HepG2 (cell line): Measurements from ENCODE around the gene METTL1. TPM values are rescaled to one million over a fixed set of nuclear protein-coding genes. Genes with fewer than 3 reads are reported as not detected.
A peak's percentile ranks its signal among the peaks of the same experiment; 100 is the strongest.

Experiments used
- AGO1 ChIP-seq: fragments of 200-400 bp; formaldehyde crosslinking; IDR thresholded peaks from 2 replicates; pipeline ENCODE4 v1.6.1; 2017; ENCODE audit warnings: mild to moderate bottlenecking, low read depth, low read length, moderate library complexity; ENCODE audit not compliant: poor library complexity, severe bottlenecking
- AHDC1 ChIP-seq: sonication (generic); formaldehyde crosslinking; IDR thresholded peaks from 2 replicates; pipeline ENCODE4 v1.5.1; 2020; ENCODE audit warnings: mild to moderate bottlenecking, missing genetic modification reagents, borderline replicate concordance
- BHLHE40 ChIP-seq: IDR thresholded peaks from 2 replicates; pipeline ENCODE4 v1.6.1; 2011; ENCODE audit warnings: low read length, improper control_type of control experiment
- BRD4 ChIP-seq: sonication (generic); formaldehyde crosslinking; IDR thresholded peaks from 2 replicates; pipeline ENCODE4 v1.4.0; 2020; ENCODE audit warnings: missing genetic modification reagents
- EED ChIP-seq: sonication (generic); formaldehyde crosslinking; IDR thresholded peaks from 2 replicates; pipeline ENCODE4 v1.5.0; 2020; ENCODE audit warnings: mild to moderate bottlenecking, missing genetic modification reagents
- IKZF4 ChIP-seq: sonication (generic); formaldehyde crosslinking; IDR thresholded peaks from 2 replicates; pipeline ENCODE4 v1.5.1; 2020; ENCODE audit warnings: borderline replicate concordance, mild to moderate bottlenecking, low read depth, missing genetic modification reagents; ENCODE audit errors: not compliant biosample characterization
- PATZ1 ChIP-seq: sonication (generic); formaldehyde crosslinking; IDR thresholded peaks from 2 replicates; pipeline ENCODE4 v1.4.0; 2020; ENCODE audit warnings: missing genetic modification reagents
- PCBP2 ChIP-seq: fragments of 200-400 bp; formaldehyde crosslinking; optimal IDR thresholded peaks from 2 replicates; pipeline ENCODE3; 2018; ENCODE audit warnings: low read length, low read depth; ENCODE audit not compliant: poor library complexity, severe bottlenecking
- POGZ ChIP-seq: sonication (generic); formaldehyde crosslinking; IDR thresholded peaks from 2 replicates; pipeline ENCODE4 v1.4.0; 2020; ENCODE audit warnings: mild to moderate bottlenecking, missing genetic modification reagents
- RBAK ChIP-seq: sonication (generic); formaldehyde crosslinking; IDR thresholded peaks from 2 replicates; pipeline ENCODE4 v1.5.1; 2020; ENCODE audit warnings: mild to moderate bottlenecking, missing genetic modification reagents
- SMYD3 ChIP-seq: sonication (generic); formaldehyde crosslinking; IDR thresholded peaks from 2 replicates; pipeline ENCODE4 v1.8.1; 2023; ENCODE audit warnings: mild to moderate bottlenecking, missing genetic modification reagents
- ZBTB3 ChIP-seq: sonication (generic); formaldehyde crosslinking; IDR thresholded peaks from 2 replicates; pipeline ENCODE4 v1.4.0; 2020; ENCODE audit warnings: low read depth, mild to moderate bottlenecking, moderate library complexity, missing genetic modification reagents, borderline replicate concordance
- ZFX ChIP-seq: sonication (generic); formaldehyde crosslinking; IDR thresholded peaks from 2 replicates; pipeline ENCODE4 v1.4.0; 2020; ENCODE audit warnings: mild to moderate bottlenecking, low read depth, missing genetic modification reagents, moderate library complexity
- ZFY ChIP-seq: sonication (generic); formaldehyde crosslinking; IDR thresholded peaks from 2 replicates; pipeline ENCODE4 v1.4.0; 2020; ENCODE audit warnings: missing genetic modification reagents
- ZNF337 ChIP-seq: sonication (generic); formaldehyde crosslinking; IDR thresholded peaks from 2 replicates; pipeline ENCODE4 v1.5.1; 2020; ENCODE audit warnings: missing genetic modification reagents, low read depth, mild to moderate bottlenecking, borderline replicate concordance
- ZNF605 ChIP-seq: sonication (generic); formaldehyde crosslinking; IDR thresholded peaks from 2 replicates; pipeline ENCODE4 v1.8.0; 2022; ENCODE audit warnings: mild to moderate bottlenecking, missing genetic modification reagents
- polyA plus RNA-seq, 8 experiments: library from polyadenylated mRNA; depleted of rRNA in 3 of 8; stranded (reverse) in 7 of 8; unstranded in 1 of 8; fragments of >200 nt; fragmentation: Illumina TruSeq in 4 of 8; extraction: Trizol in 4 of 8; gene quantifications; 2 replicates each; pipeline versions ENCODE4 v1.2.1 to v1.2.3, GENCODE V29; 2011 to 2016; ENCODE audit warnings: low read depth in 4 of 8, missing spikeins in 1 of 8, mixed read lengths in 1 of 8; ENCODE audit not compliant: insufficient read depth in 1 of 8
- total RNA-seq, 5 experiments: library from RNA; depleted of rRNA; stranded (reverse); fragments of >200 nt; fragmentation: Illumina TruSeq; extraction: Trizol; gene quantifications; 2 replicates each; pipeline ENCODE4 v1.2.3, GENCODE V29; 2016; ENCODE audit warnings: low read depth in 1 of 5
- TF ChIP-seq, protein P1 (sequence below), 2 experiments: fragments of 450-650 bp in 1 of 2; sonication (generic) in 1 of 2; formaldehyde crosslinking; IDR thresholded peaks; 2 replicates each; pipeline versions ENCODE4 v1.5.0 to v1.8.0; 2020 to 2022; ENCODE audit warnings: mild to moderate bottlenecking in 1 of 2, missing genetic modification reagents in 1 of 2
- TF ChIP-seq, protein P2 (sequence below): sonication (generic); formaldehyde crosslinking; IDR thresholded peaks from 2 replicates; pipeline ENCODE4 v1.8.1; 2023; ENCODE audit warnings: mild to moderate bottlenecking, moderate library complexity, missing genetic modification reagents

The METTL1 gene
- total and polyA plus RNA-seq, 2 of the 13 experiments (the other 11 are each of a cell fraction or from before 2014, with no cell fraction given): 34.7 to 36.9 TPM

GRCh38 chr12:57756406-57757341, 15.2 kb downstream of the METTL1 start (continued):
- 0 out of 2 replicates have a peak, but pooled peaks have one; percentile 13 for TF ChIP-seq PATZ1 (CRISPR knock-in tag)
- TF ChIP-seq IKZF4 (CRISPR knock-in tag): no peak
- peak; percentile 33 for TF ChIP-seq AGO1
- TF ChIP-seq ZBTB3 (CRISPR knock-in tag): no peak
- no peak for TF ChIP-seq BRD4 (CRISPR knock-in tag)
- TF ChIP-seq RBAK (CRISPR knock-in tag): no peak
- peak; percentile 48; the same call in 1 of the 2 replicates for TF ChIP-seq ZFX (CRISPR knock-in tag)
- TF ChIP-seq ZNF337 (CRISPR knock-in tag): no peak
- TF ChIP-seq, protein P1, sequence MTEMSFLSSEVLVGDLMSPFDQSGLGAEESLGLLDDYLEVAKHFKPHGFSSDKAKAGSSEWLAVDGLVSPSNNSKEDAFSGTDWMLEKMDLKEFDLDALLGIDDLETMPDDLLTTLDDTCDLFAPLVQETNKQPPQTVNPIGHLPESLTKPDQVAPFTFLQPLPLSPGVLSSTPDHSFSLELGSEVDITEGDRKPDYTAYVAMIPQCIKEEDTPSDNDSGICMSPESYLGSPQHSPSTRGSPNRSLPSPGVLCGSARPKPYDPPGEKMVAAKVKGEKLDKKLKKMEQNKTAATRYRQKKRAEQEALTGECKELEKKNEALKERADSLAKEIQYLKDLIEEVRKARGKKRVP (CRISPR knock-in tag; IDR thresholded peaks at IDR 0.05): no peak
- no peak for TF ChIP-seq SMYD3 (CRISPR knock-in tag)
- TF ChIP-seq, protein P2, sequence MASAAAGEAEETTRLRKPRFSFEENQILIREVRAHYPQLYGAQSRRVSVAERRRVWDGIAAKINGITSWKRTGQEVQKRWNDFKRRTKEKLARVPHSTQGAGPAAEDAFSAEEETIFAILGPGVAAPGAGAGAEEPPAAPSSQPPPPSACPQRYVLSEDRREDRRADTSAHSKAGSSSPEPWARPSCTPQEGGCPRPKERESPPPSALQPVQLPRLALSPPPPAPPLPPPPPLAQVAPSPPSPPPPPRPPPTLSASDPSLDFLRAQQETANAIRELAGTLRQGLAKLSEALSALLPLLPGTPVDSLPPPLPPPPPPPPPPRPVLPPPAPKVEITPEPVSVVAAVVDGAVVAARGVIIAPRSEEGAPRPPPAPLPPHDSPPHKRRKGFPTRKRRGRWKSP (CRISPR knock-in tag): 0 out of 2 replicates have a peak, but pooled peaks have one; percentile 34
- no peak for TF ChIP-seq PCBP2
- peak; percentile 53; the same call in 1 of the 2 replicates for TF ChIP-seq POGZ (CRISPR knock-in tag)
- TF ChIP-seq ZFY (CRISPR knock-in tag): 0 out of 2 replicates have a peak, but pooled peaks have one; percentile 8
- TF ChIP-seq EED (CRISPR knock-in tag): no peak
- no peak for TF ChIP-seq BHLHE40
- TF ChIP-seq AHDC1 (CRISPR knock-in tag): no peak
- peak; percentile 17; the same call in 1 of the 2 replicates for TF ChIP-seq ZNF605 (CRISPR knock-in tag)
